ENCODE data around the gene GLRX3. TPM values are rescaled to one million over a fixed set of nuclear protein-coding genes. Genes with fewer than 3 reads are reported as not detected.
A peak's percentile ranks its signal among the peaks of the same experiment; 100 is the strongest.

GLRX3 gene
- total RNA-seq, 4 donors from 2014 or later: 36.3 to 41.3 (median 39.7) TPM

GRCh38 chr10:130128922-130129321 is 7.3 kb upstream of the GLRX3 start:
- Histone ChIP-seq H3K27me3 (no peaks in the 10 kb centered on the region), H3K4me3 (replicated peaks in 1 of 3) (no peak overlapping the region), H3K27ac (no peak overlapping the region), H3K36me3 (no peaks in the 10 kb centered on the region), H3K9me3 (no peaks in the 10 kb centered on the region), H3K4me1 (no peaks in the 10 kb centered on the region)
- intact Hi-C loops (cut with DNase I): no loop called here
- TF ChIP-seq POLR2A (IDR thresholded peaks at IDR 0.05) (no peak), CTCF (IDR thresholded peaks at IDR 0.05) (no peak)
- 19 to 61% methylated on average over 14 to 19 of the region's 27 CpGs for WGBS, 2 donors
- no peak for DNase-seq

- TF ChIP-seq CTCF (IDR thresholded peaks at IDR 0.05) (no peak), POLR2A (IDR thresholded peaks at IDR 0.05) (no peak)
- no peak for DNase-seq
- Histone ChIP-seq H3K27me3 (no peaks in the 10 kb centered on the region), H3K4me1 (peaks cover 17 to 27% of the 10 kb centered on the region in 2 donors), H3K4me3 (replicated peaks in 1 of 3) (peak overlapping the region; percentile 63 to 98 (median 83)), H3K27ac (peak overlapping the region; percentile 60 to 80 (median 75)), H3K36me3 (no peaks in the 10 kb centered on the region), H3K9me3 (no peaks in the 10 kb centered on the region)
- WGBS, 2 donors: 100% methylated on average over 1 of the region's 17 CpGs
- intact Hi-C loops (cut with DNase I): no loop called here
Observed at GRCh38 chr10:130135676-130136225, 440 bp upstream of the GLRX3 start.

- Histone ChIP-seq H3K4me3 (replicated peaks in 1 of 3) (peak overlapping the region; percentile 63 to 98 (median 83)), H3K9me3 (no peaks in the 10 kb centered on the region), H3K27ac (peak overlapping the region in 2 of 3 donors; percentile 75 to 80), H3K36me3 (no peaks in the 10 kb centered on the region), H3K4me1 (peaks cover 17 to 27% of the 10 kb centered on the region in 2 donors), H3K27me3 (no peaks in the 10 kb centered on the region)
- TF ChIP-seq CTCF (IDR thresholded peaks at IDR 0.05) (no peak), POLR2A (IDR thresholded peaks at IDR 0.05) (no peak)
- 3% methylated on average over 10 of the region's 10 CpGs for WGBS, 2 donors
- no peak for DNase-seq
- intact Hi-C loops (cut with DNase I): no loop called here
Observed at GRCh38 chr10:130137090-130137448, 878 bp downstream of the GLRX3 start.

GRCh38 chr10:130137659-130138478 is 1.7 kb downstream of the GLRX3 start:
- peak overlapping the region in 2 of 3 donors; percentile 11 to 22 for H3K27ac ChIP-seq
- 89 to 92% methylated on average over 28 of the region's 28 CpGs for WGBS, 2 donors
- no peaks in the 10 kb centered on the region for H3K9me3 ChIP-seq
- no peak for DNase-seq
- H3K27me3 ChIP-seq: no peaks in the 10 kb centered on the region
- H3K36me3 ChIP-seq: no peaks in the 10 kb centered on the region
- peaks cover 17 to 27% of the 10 kb centered on the region in 2 donors for H3K4me1 ChIP-seq
- intact Hi-C loops (cut with DNase I): no loop called here
- TF ChIP-seq POLR2A (IDR thresholded peaks at IDR 0.05) (no peak), CTCF (IDR thresholded peaks at IDR 0.05) (no peak)
- H3K4me3 ChIP-seq (replicated peaks in 1 of 3): peak overlapping the region in 1 of 3 donors; percentile 98

- WGBS, 2 donors: 49 to 58% methylated on average over 3 of the region's 3 CpGs
- DNase-seq: peak; percentile 43 to 45
- no peaks in the 10 kb centered on the region for H3K27me3 ChIP-seq
- intact Hi-C loops (cut with DNase I): no loop called here
- H3K27ac ChIP-seq: peak overlapping the region in 2 of 3 donors; percentile 11 to 22
- H3K4me1 ChIP-seq: peaks cover 17 to 27% of the 10 kb centered on the region in 2 donors
- TF ChIP-seq CTCF (IDR thresholded peaks at IDR 0.05) (no peak), POLR2A (IDR thresholded peaks at IDR 0.05) (no peak)
- no peaks in the 10 kb centered on the region for H3K9me3 ChIP-seq
- no peak overlapping the region for H3K4me3 ChIP-seq (replicated peaks in 1 of 3)
- no peaks in the 10 kb centered on the region for H3K36me3 ChIP-seq
Observed at GRCh38 chr10:130138479-130138866, 2.3 kb downstream of the GLRX3 start.
